GM12872 (cell line): Measurements from ENCODE around the gene KRT222.

ENCODE experiments used
- TF ChIP-seq, protein P1 (sequence below): IDR thresholded peaks from 3 replicates; pipeline ENCODE4 v1.5.1; 2011; ENCODE audit warnings: low read depth, mild to moderate bottlenecking, low read length, moderate library complexity; ENCODE audit not compliant: insufficient read depth

The KRT222 gene

DNA sequence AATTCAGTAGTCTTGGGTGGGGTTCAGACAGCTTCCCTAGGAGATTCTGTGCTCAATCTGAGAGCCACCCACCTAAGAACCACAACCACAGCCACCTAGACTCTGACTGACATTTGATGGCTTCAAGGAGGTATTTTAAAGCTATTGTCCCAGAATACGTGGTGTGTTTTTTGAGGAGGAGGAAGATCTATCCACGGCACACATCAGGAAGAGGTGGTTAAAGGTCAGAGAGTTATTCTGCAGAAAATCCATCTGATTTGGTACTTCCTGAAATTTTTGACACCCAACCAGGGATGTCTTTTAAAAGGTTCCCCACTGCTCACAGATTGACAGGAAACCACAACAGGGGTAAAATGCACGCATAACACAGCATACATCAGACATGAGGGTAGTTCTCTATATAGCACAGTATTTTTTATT lies 42.5 kb downstream of the KRT222 start:
- TF ChIP-seq, protein P1, sequence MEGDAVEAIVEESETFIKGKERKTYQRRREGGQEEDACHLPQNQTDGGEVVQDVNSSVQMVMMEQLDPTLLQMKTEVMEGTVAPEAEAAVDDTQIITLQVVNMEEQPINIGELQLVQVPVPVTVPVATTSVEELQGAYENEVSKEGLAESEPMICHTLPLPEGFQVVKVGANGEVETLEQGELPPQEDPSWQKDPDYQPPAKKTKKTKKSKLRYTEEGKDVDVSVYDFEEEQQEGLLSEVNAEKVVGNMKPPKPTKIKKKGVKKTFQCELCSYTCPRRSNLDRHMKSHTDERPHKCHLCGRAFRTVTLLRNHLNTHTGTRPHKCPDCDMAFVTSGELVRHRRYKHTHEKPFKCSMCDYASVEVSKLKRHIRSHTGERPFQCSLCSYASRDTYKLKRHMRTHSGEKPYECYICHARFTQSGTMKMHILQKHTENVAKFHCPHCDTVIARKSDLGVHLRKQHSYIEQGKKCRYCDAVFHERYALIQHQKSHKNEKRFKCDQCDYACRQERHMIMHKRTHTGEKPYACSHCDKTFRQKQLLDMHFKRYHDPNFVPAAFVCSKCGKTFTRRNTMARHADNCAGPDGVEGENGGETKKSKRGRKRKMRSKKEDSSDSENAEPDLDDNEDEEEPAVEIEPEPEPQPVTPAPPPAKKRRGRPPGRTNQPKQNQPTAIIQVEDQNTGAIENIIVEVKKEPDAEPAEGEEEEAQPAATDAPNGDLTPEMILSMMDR = no peak

DNA sequence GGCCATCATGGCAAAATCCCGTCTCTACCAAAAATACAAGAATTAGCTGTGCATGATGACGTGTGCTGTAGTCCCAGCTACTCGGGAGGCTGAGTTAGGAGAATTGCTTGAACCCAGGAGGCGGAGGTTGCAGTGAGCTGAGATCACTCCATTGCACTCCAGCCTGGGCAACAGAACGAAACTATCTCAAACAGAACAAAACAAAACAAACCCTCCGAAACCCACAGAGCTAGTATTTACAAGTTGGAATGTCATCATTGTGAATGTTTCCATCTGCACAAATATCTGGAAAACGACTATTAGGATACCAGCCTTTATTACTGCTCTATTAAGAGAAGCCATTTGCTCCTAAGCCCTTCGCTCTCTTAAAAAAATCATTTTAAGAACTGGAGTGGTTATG lies 43.4 kb downstream of the KRT222 start:
- TF ChIP-seq, protein P1 = no peak

DNA sequence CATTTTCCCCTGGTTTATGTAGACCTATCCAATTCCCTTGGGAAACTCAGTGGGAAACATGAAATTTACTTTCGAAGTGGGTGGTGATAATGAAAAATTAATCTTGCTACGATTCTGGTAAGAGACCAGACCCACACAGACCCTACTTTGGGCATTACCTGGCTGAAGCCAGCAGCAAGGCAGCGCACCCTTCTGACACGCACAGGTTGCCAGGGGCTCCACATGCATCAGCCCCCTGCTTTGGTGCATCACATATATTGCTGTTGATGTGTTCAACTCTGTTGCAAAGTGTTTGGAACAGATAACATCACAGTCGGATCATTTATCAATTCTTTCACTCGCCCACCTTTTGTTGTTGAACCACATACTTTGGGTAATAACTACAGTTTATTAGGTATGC lies 44.0 kb downstream of the KRT222 start:
- TF ChIP-seq, protein P1 = no peak

DNA sequence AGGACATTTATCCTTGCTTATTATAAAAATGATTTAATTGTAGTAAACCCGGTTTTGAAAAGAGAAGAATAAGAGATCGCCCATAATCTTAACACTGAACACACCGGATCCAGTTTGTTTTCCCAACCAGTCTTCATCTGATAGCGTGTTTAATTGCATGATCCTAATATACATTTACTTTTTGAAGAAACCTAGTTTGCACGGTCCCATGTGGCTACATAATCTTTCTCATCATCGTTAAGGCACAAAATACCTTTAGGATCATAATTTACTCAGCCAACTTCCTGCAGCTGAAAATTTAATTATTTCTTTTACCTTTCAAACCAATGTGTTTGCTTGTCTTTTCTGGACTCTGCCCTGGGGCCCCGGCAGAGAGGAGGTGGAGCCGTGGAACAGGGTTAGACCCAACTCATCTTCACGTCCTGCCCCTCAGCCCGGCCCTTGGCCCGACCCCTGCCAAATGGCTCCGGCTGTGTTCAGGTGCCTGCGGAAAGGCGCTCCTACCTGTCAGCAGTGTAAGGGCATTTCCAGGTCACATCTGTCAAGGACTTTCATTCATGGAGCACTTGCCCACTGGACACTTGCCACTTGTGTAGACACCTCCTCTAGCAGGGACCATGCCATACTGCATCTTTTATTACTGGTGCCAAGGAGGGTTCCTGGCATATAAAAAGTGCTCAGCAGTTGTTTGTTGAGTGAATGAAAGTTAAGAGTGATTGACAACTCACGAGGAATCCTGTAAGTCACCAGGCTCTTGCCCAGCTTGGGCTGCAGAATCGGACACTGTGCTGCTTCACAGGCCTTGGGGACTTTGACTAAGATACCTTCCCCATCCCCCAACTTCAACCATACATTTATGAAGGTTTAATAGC lies 46.0 kb downstream of the KRT222 start:
- TF ChIP-seq, protein P1 = no peak

DNA sequence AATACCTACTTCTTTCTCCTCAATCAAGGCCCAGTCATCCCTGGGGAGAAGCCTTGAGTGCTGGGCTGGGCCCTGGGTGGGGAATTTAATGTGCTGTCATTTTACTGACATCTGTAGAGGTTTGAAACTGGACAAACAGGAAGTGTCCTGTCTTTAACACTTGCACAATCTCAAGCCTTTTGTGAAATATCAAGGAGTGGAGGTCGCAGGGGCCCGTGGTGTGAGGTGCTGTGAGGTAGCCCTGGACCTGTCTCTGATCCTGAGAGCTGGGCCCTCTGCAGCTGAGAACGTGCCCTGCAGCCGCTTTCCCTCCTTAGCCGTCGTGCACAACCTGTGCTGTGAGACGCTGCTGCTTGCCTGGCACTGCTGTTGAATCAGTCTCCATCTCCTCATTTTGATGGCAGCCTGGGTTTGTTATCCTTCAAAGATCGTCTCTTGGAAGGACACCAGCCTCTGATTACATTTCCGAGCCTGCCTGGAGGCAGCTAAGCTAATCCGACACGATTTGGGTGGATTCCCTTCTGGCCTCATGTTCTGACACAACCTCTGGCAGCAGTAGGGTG lies 47.2 kb downstream of the KRT222 start:
- TF ChIP-seq, protein P1 = no peak

DNA sequence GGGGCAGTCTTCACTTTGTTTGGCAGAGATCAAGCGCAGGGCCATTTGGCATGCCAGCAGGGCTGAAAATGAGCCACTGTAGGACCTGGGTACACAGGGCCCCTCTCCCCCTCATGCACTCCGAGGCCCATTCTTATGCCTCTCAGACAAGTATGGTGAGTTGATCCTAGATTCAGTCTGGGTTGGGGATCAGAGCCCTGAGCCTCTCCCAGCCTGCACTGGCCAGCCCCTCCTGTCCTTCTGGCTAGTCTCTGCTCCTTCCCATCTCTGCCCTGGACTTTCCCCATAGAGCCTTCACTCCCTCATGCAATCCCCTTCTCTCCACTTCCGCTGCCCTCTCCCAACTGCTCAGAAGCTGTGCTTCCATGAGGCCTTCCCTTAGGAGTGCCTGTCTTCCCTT lies 48.4 kb downstream of the KRT222 start:
- TF ChIP-seq, protein P1 = no peak

DNA sequence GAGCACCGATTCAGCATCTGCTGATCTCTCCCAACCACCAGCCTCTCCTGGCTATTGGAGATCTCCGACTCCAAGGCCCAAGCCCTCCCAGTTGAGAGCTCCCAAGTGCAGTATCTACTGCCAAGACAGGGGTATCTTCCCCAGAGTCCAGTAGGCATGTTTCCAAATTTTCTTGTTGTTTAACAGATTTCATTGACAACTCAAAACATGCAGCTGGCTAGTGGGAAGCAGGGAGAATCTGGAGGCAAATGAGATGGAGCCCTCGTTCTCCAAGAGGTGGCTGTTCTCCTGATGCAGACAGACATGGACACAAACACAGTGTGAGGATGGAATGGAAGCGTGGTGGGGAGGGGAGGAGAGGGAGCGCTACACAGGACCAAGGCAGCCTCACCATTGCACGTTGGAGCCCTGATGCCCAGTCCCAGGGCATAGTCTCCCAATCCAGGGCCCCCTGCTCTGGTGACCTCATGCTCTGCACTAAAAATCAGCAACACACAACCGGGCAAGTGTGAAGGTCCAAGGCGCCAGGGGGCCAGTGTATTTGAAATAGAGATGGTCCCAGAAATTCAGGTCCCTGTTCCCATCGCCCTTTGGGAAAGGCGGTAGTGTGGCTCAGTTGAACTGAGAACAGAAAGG lies 49.0 kb downstream of the KRT222 start:
- TF ChIP-seq, protein P1 = no peak
